HS-5 (cell line): Measurements from ENCODE around the gene FCRL2.

Source experiments
- DNase-seq: peaks from one replicate; pipeline ENCODE4 v3.0.0-alpha.2; 2012; ENCODE audit warnings: low read depth

FCRL2 gene

GRCh38 chr1:157776971-157777391, at the start of gene FCRL2:
Gene FCRL2, minus strand, starts transcription at chr1:157777132. Its CDS starts 59 bp downstream, at chr1:157777073.
- no peak for DNase-seq

GRCh38 chr1:157820299-157820698, 43.4 kb upstream of the FCRL2 start:
- no peak for DNase-seq

- no peak for DNase-seq
These were observed 43.0 kb upstream of the FCRL2 start, which contains the start of gene FCRL1 for GRCh38 chr1:157819896-157820295. Gene FCRL1, minus strand, starts transcription at chr1:157820120. Its CDS starts 83 bp downstream, at chr1:157820037.

GRCh38 chr1:157819215-157819614, 42.3 kb upstream of the FCRL2 start:
- DNase-seq, result no peak

GRCh38 chr1:157813269-157813668, 36.3 kb upstream of the FCRL2 start:
- no peak for DNase-seq

- no peak for DNase-seq
These were observed 29.7 kb upstream of the FCRL2 start for GRCh38 chr1:157806431-157807149.

GRCh38 chr1:157803851-157804250, 26.9 kb upstream of the FCRL2 start:
- no peak for DNase-seq

- no peak for DNase-seq
These were observed 23.1 kb upstream of the FCRL2 start for GRCh38 chr1:157799996-157800395.

GRCh38 chr1:157798211-157798610, 21.3 kb upstream of the FCRL2 start:
- no peak for DNase-seq

- DNase-seq, result no peak
These were observed 8.3 kb upstream of the FCRL2 start for GRCh38 chr1:157785248-157785647.

GRCh38 chr1:157784801-157785200, 7.9 kb upstream of the FCRL2 start:
- no peak for DNase-seq

- DNase-seq, result no peak
These were observed 6.0 kb upstream of the FCRL2 start for GRCh38 chr1:157782931-157783330.

- DNase-seq, result no peak
These were observed 4.1 kb upstream of the FCRL2 start for GRCh38 chr1:157781048-157781447.

GRCh38 chr1:157775101-157775870, 1.6 kb downstream of the FCRL2 start:
- DNase-seq, result no peak

- no peak for DNase-seq
These were observed 2.5 kb downstream of the FCRL2 start for GRCh38 chr1:157774412-157774811.

- no peak for DNase-seq
These were observed 3.2 kb downstream of the FCRL2 start for GRCh38 chr1:157773493-157774350.

GRCh38 chr1:157771661-157772425, 5.1 kb downstream of the FCRL2 start:
- no peak for DNase-seq

GRCh38 chr1:157770442-157771043, 6.4 kb downstream of the FCRL2 start:
- no peak for DNase-seq

- no peak for DNase-seq
These were observed 10.1 kb downstream of the FCRL2 start for GRCh38 chr1:157766792-157767191.

- DNase-seq, result no peak
These were observed 18.9 kb downstream of the FCRL2 start for GRCh38 chr1:157758018-157758417.

- no peak for DNase-seq
These were observed 23.3 kb downstream of the FCRL2 start for GRCh38 chr1:157753611-157754010.
